ENCODE data around the gene SSTR3.

The SSTR3 gene

DNA sequence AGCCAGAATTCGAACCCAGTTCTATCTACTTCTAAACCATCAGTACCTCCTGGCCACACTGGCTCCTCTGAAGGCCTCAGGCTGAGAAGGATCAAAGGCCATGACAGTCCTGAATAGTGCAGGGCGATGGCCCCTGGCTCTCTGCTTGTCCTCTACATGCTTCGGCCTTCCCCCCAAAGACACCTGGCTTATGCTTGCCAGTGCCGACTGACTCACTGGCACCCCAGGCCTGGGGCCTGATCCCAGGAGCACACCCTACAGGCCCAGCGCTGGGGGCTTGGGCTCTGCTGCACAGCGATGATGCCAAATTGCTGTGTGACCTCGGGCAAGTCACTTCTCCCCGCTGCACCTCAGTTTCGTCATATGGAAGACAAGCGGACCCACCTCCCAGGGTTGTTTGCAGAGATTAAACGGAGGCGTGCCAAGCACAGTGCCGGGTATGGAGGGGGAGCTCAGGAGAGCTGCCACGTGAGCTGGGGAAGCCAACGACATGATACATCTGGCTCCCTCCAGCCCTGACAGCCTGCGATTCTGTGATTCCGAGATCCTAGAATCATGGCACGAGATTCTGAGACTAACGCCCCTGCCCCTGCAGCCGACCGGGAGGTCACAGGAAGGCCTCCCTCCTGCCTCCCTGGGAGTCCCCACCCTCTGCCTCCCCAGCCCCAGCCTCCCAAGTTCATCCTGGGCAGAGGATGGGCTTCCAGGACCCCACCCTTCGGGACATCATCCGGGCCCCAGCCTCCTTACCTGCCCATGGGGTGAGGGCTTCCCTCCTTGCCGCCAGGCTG lies 1.0 kb downstream of the SSTR3 start:
- TF ChIP-seq, protein P1, sequence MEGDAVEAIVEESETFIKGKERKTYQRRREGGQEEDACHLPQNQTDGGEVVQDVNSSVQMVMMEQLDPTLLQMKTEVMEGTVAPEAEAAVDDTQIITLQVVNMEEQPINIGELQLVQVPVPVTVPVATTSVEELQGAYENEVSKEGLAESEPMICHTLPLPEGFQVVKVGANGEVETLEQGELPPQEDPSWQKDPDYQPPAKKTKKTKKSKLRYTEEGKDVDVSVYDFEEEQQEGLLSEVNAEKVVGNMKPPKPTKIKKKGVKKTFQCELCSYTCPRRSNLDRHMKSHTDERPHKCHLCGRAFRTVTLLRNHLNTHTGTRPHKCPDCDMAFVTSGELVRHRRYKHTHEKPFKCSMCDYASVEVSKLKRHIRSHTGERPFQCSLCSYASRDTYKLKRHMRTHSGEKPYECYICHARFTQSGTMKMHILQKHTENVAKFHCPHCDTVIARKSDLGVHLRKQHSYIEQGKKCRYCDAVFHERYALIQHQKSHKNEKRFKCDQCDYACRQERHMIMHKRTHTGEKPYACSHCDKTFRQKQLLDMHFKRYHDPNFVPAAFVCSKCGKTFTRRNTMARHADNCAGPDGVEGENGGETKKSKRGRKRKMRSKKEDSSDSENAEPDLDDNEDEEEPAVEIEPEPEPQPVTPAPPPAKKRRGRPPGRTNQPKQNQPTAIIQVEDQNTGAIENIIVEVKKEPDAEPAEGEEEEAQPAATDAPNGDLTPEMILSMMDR (IDR thresholded peaks at IDR 0.05), result no peak
- no peaks in the 10 kb centered on the region for H3K79me2 ChIP-seq
- no peaks in the 10 kb centered on the region for H3K36me3 ChIP-seq (ENCODE audit: control insufficient read depth, insufficient read depth, low read length)
- H3K9ac ChIP-seq, result no peak overlapping the region
- no peaks in the 10 kb centered on the region for H3K27me3 ChIP-seq (ENCODE audit: control insufficient read depth, insufficient read depth, low read length)
- no peak overlapping the region for H3K4me2 ChIP-seq (ENCODE audit: low read length)
- H3K9me3 ChIP-seq (ENCODE audit: control insufficient read depth, low read length), result no peaks in the 10 kb centered on the region
- H3K27ac ChIP-seq, result no peak overlapping the region
- H3K4me3 ChIP-seq (ENCODE audit: low read depth, low read length), result no peak overlapping the region
- H3K4me1 ChIP-seq, result no peaks in the 10 kb centered on the region
- H2AFZ ChIP-seq, result no peak overlapping the region

DNA sequence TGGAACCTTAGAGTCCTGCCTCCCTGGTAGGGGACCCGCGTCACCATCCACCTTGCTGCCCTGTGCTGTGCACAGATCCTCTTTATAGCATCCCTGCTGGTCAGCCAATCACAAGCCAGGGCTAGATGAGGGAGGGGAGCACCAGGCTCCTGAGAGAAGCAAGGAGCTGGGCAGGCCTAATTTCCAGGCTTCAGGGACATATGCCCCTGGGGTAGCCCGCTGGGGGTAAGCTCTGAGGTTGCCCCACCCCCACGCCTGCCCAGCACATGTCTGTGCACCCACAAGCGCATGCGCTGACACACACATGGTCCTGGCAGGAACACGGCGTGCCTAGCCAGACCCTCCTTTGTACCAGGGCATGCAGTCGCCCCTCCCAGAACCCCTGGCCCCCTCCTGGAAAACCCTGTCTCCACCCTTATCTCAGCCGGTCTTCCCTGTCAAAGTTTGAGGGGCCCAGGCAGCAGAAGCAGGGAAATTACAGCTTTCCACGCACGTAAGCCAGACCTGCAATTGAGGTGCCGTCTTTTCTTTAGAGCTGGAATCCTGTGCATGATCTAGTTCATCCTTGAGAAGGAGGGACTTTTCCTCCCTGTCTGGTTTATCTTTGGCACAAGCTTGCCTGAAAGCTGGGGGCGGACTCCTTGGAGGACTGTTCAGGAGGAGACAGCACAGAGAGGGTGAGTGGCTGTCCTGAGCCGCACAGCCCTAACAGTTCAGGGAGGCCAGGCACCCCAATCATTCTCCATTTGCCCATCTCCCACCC lies 2.1 kb downstream of the SSTR3 start:
- H2AFZ ChIP-seq, result no peak overlapping the region
- no peaks in the 10 kb centered on the region for H3K9me3 ChIP-seq (ENCODE audit: control insufficient read depth, low read length)
- H3K27ac ChIP-seq, result no peak overlapping the region
- no peak overlapping the region for H3K9ac ChIP-seq
- no peaks in the 10 kb centered on the region for H3K79me2 ChIP-seq
- H3K4me3 ChIP-seq (ENCODE audit: low read depth, low read length), result no peak overlapping the region
- H3K36me3 ChIP-seq (ENCODE audit: control insufficient read depth, insufficient read depth, low read length), result no peaks in the 10 kb centered on the region
- H3K4me1 ChIP-seq, result no peaks in the 10 kb centered on the region
- no peak overlapping the region for H3K4me2 ChIP-seq (ENCODE audit: low read length)
- no peaks in the 10 kb centered on the region for H3K27me3 ChIP-seq (ENCODE audit: control insufficient read depth, insufficient read depth, low read length)
- TF ChIP-seq, protein P1 (IDR thresholded peaks at IDR 0.05), result no peak

DNA sequence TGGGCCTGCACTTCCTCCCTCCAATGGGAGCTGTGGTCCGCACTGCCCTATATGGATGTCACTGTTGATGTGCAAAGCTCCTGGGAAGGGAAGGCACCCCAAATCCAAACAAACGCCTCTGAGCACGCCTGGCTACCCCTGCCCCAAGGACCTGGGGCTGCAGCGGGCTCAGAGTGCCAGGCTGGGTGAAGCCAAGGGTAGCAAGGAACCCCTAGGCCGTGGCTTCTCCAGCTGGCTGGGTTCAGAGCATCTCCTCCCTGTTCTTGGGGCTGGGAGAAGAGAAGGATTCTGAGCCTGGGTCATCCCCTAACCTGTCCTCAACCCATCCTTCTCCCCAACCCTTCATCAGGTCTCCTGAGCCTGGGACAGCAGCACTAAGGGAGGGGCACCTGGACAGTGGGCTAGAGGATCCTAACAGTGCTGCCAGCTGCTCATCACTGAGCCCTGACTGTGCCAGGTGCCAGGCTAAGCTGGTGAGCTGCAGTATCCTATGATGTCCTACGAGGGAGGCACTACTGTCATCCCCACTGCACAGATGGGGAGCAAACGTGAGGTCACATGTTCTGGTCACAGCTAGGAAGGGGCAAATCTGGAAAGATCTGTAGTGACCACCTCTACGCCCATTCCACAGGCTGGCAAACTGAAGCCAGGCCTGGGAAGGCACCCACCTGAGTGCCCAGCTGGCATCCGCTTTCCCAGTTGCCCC lies 3.0 kb downstream of the SSTR3 start:
- H3K36me3 ChIP-seq (ENCODE audit: control insufficient read depth, insufficient read depth, low read length), result no peaks in the 10 kb centered on the region
- no peaks in the 10 kb centered on the region for H3K79me2 ChIP-seq
- H3K9ac ChIP-seq, result no peak overlapping the region
- no peak overlapping the region for H3K4me3 ChIP-seq (ENCODE audit: low read depth, low read length)
- H3K4me1 ChIP-seq, result no peaks in the 10 kb centered on the region
- H3K27me3 ChIP-seq (ENCODE audit: control insufficient read depth, insufficient read depth, low read length), result no peaks in the 10 kb centered on the region
- H3K4me2 ChIP-seq (ENCODE audit: low read length), result no peak overlapping the region
- H3K9me3 ChIP-seq (ENCODE audit: control insufficient read depth, low read length), result no peaks in the 10 kb centered on the region
- H3K27ac ChIP-seq, result no peak overlapping the region
- TF ChIP-seq, protein P1 (IDR thresholded peaks at IDR 0.05), result no peak
- no peak overlapping the region for H2AFZ ChIP-seq

DNA sequence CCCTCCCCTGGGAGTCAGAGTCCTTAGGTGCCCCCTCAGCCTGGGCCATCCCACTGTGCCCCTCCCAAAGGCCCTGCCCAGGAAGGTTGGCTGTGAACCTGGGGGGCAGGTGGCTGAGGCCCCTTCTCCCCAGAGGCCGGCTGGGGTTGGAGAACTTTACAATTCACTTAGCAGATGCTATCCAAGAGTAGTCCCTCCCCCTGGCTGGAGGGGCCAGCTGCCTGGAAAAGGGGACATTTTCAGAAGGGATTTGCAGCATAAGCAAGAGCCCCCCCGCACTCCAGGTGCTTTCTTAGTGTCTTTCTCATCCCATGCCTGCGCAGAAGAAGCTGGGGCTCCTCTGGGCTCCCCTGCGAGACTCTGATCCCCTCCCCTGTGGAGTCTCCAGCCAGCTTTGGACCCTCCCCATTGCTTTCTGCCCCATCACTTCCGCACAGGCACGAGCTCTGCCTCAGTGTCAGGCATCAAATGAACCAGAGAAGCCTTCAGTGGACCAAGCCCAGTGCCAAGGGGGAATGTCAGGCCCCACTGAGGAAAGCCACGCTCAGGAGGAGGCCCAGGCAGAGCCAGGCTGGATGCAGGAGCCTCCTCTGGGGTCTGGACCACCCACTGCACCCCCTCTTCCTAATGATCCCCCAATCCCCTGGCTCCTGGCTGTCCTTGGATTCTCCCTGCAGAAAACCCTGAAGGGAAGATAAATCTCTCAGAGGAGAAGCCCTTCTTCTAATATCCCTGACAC lies 3.7 kb downstream of the SSTR3 start:
- Histone ChIP-seq H3K9ac (no peak overlapping the region), H3K4me1 (no peaks in the 10 kb centered on the region), H3K79me2 (no peaks in the 10 kb centered on the region), H3K4me2 (ENCODE audit: low read length) (no peak overlapping the region), H2AFZ (no peak overlapping the region), H3K27ac (no peak overlapping the region), H3K36me3 (ENCODE audit: control insufficient read depth, insufficient read depth, low read length) (no peaks in the 10 kb centered on the region), H3K27me3 (ENCODE audit: control insufficient read depth, insufficient read depth, low read length) (no peaks in the 10 kb centered on the region), H3K4me3 (ENCODE audit: low read depth, low read length) (no peak overlapping the region), H3K9me3 (ENCODE audit: control insufficient read depth, low read length) (no peaks in the 10 kb centered on the region)
- TF ChIP-seq, protein P1 (IDR thresholded peaks at IDR 0.05), result no peak
